GM23338 (cell line): ENCODE data around the gene SIVA1.

Experiments
- CTCF ChIP-seq, 2 experiments: fragments of 200-600 bp in 1 of 2; sonication (generic) in 1 of 2; conservative IDR thresholded peaks; 2 replicates each; pipeline versions ENCODE4 v1.5.1 to v1.6.1; 2016 to 2017; ENCODE audit warnings: antibody characterized with exemption in 2 of 2, low read depth in 2 of 2, mild to moderate bottlenecking in 2 of 2, moderate library complexity in 1 of 2
- EZH2 ChIP-seq: fragments of 200-600 bp; sonication (generic); IDR thresholded peaks from one replicate; pipeline ENCODE4 v1.8.0; 2017; ENCODE audit warnings: antibody characterized with exemption, mild to moderate bottlenecking, low read depth; ENCODE audit not compliant: unreplicated experiment
- POLR2AphosphoS5 ChIP-seq: IDR thresholded peaks from 2 replicates; pipeline ENCODE4 v1.6.1; 2016; ENCODE audit warnings: antibody characterized with exemption, low read depth
- REST ChIP-seq: IDR thresholded peaks from one replicate; pipeline ENCODE4 v1.6.1; 2018; ENCODE audit warnings: antibody characterized with exemption; ENCODE audit not compliant: unreplicated experiment
- STAT1 ChIP-seq: IDR thresholded peaks from one replicate; pipeline ENCODE4 v1.6.1; 2016; ENCODE audit warnings: antibody characterized with exemption; ENCODE audit not compliant: unreplicated experiment

GRCh38 chr14:104771918-104772706 is 19.2 kb downstream of the SIVA1 start:
- no peak for TF ChIP-seq CTCF (conservative IDR thresholded peaks at IDR 0.05; ENCODE audit: low read depth in 2 of 2)
- TF ChIP-seq REST: no peak
- TF ChIP-seq STAT1: no peak
- no peak for TF ChIP-seq EZH2
- no peak for TF ChIP-seq POLR2AphosphoS5
